IPS-20b (cell line): ENCODE measurements around the gene C3orf52.

Experiments
- H3K27ac ChIP-seq: one replicate; pipeline ENCODE4 v1.5.1; 2013; ENCODE audit warnings: low read length
- H3K27me3 ChIP-seq: 2 replicates; pipeline ENCODE4 v1.6.1; 2013; ENCODE audit warnings: mild to moderate bottlenecking, low read length, inconsistent platforms; ENCODE audit not compliant: insufficient read depth
- H3K36me3 ChIP-seq: 2 replicates; pipeline ENCODE4 v1.6.1; 2013; ENCODE audit warnings: low read depth, mild to moderate bottlenecking, inconsistent platforms, low read length, moderate library complexity; ENCODE audit not compliant: insufficient read depth
- H3K4me1 ChIP-seq: 2 replicates; pipeline ENCODE4 v1.6.1; 2013; ENCODE audit warnings: mild to moderate bottlenecking, control low read depth, inconsistent platforms, low read length, moderate library complexity; ENCODE audit not compliant: insufficient read depth
- H3K4me3 ChIP-seq: 2 replicates; pipeline ENCODE4 v1.5.1; 2013; ENCODE audit warnings: mild to moderate bottlenecking, low read length, inconsistent platforms
- H3K9ac ChIP-seq: 2 replicates; pipeline ENCODE4 v1.6.1; 2013; ENCODE audit warnings: low read depth, mild to moderate bottlenecking, inconsistent platforms, low read length, moderate library complexity
- H3K9me3 ChIP-seq: 2 replicates; pipeline ENCODE4 v1.6.1; 2013; ENCODE audit warnings: mild to moderate bottlenecking, low read depth, low read length, inconsistent platforms; ENCODE audit not compliant: insufficient read depth

The C3orf52 gene

GRCh38 chr3:112122870-112123269 is 36.7 kb downstream of the C3orf52 start:
- Histone ChIP-seq H3K27ac (no peak overlapping the region), H3K9ac (no peak overlapping the region), H3K36me3 (peaks cover 10% of the 10 kb centered on the region; the same call in 1 of the 2 replicates), H3K4me1 (peaks cover 25% of the 10 kb centered on the region), H3K4me3 (no peak overlapping the region), H3K27me3 (no peaks in the 10 kb centered on the region), H3K9me3 (no peaks in the 10 kb centered on the region)

GRCh38 chr3:112123548-112123947 is 37.4 kb downstream of the C3orf52 start:
- Histone ChIP-seq H3K4me3 (no peak overlapping the region), H3K4me1 (peaks cover 27% of the 10 kb centered on the region), H3K27ac (no peak overlapping the region), H3K36me3 (peaks cover 10% of the 10 kb centered on the region; the same call in 1 of the 2 replicates), H3K9me3 (no peaks in the 10 kb centered on the region), H3K27me3 (no peaks in the 10 kb centered on the region), H3K9ac (no peak overlapping the region)

GRCh38 chr3:112124907-112125607 is 38.9 kb downstream of the C3orf52 start:
- H3K4me1 ChIP-seq = peaks cover 35% of the 10 kb centered on the region
- H3K27me3 ChIP-seq = no peaks in the 10 kb centered on the region
- no peak overlapping the region for H3K4me3 ChIP-seq

GRCh38 chr3:112126511-112126911 is 40.3 kb downstream of the C3orf52 start:
- peaks cover under 1% of the 10 kb centered on the region; the same call in 1 of the 2 replicates for H3K36me3 ChIP-seq
- peak overlapping the region; percentile 43; the same call in 1 of the 2 replicates for H3K9ac ChIP-seq
- H3K9me3 ChIP-seq = no peaks in the 10 kb centered on the region
- no peaks in the 10 kb centered on the region for H3K27me3 ChIP-seq
- peak overlapping the region; percentile 33 for H3K27ac ChIP-seq
- no peak overlapping the region for H3K4me3 ChIP-seq
- H3K4me1 ChIP-seq = peaks cover 35% of the 10 kb centered on the region

More at GRCh38 chr3:112124907-112125607, 38.9 kb downstream of the C3orf52 start:
- no peak overlapping the region for H3K27ac ChIP-seq
- no peak overlapping the region; the same call in 1 of the 2 replicates for H3K9ac ChIP-seq
- no peaks in the 10 kb centered on the region for H3K9me3 ChIP-seq
- peaks cover 7% of the 10 kb centered on the region; the same call in 1 of the 2 replicates for H3K36me3 ChIP-seq

GRCh38 chr3:112127522-112128494 is 41.6 kb downstream of the C3orf52 start:
- H3K4me1 ChIP-seq = peaks cover 35% of the 10 kb centered on the region
- H3K4me3 ChIP-seq = no peak overlapping the region
- H3K27ac ChIP-seq = no peak overlapping the region
- H3K36me3 ChIP-seq = no peaks in the 10 kb centered on the region
- H3K9me3 ChIP-seq = no peaks in the 10 kb centered on the region
- no peak overlapping the region for H3K9ac ChIP-seq
- H3K27me3 ChIP-seq = no peaks in the 10 kb centered on the region

GRCh38 chr3:112128843-112129727 is 42.9 kb downstream of the C3orf52 start:
- Histone ChIP-seq H3K9ac (no peak overlapping the region), H3K9me3 (no peaks in the 10 kb centered on the region), H3K27me3 (no peaks in the 10 kb centered on the region), H3K4me1 (peaks cover 35% of the 10 kb centered on the region), H3K36me3 (no peaks in the 10 kb centered on the region), H3K27ac (no peak overlapping the region), H3K4me3 (no peak overlapping the region)

- no peak overlapping the region for H3K4me3 ChIP-seq
- H3K9me3 ChIP-seq = no peaks in the 10 kb centered on the region
- H3K27ac ChIP-seq = no peak overlapping the region
- no peaks in the 10 kb centered on the region for H3K27me3 ChIP-seq
- no peak overlapping the region for H3K9ac ChIP-seq
- H3K36me3 ChIP-seq = no peaks in the 10 kb centered on the region
- peaks cover 35% of the 10 kb centered on the region for H3K4me1 ChIP-seq
Observed at GRCh38 chr3:112129925-112130637, 43.9 kb downstream of the C3orf52 start.

GRCh38 chr3:112130638-112130993 is 44.4 kb downstream of the C3orf52 start:
- no peak overlapping the region for H3K27ac ChIP-seq
- H3K27me3 ChIP-seq = no peaks in the 10 kb centered on the region
- H3K36me3 ChIP-seq = no peaks in the 10 kb centered on the region
- no peaks in the 10 kb centered on the region for H3K9me3 ChIP-seq
- H3K9ac ChIP-seq = no peak overlapping the region
- no peak overlapping the region for H3K4me3 ChIP-seq
- H3K4me1 ChIP-seq = peaks cover 30% of the 10 kb centered on the region

- Histone ChIP-seq H3K4me3 (no peak overlapping the region), H3K4me1 (peaks cover 30% of the 10 kb centered on the region), H3K36me3 (no peaks in the 10 kb centered on the region), H3K9me3 (no peaks in the 10 kb centered on the region), H3K9ac (no peak overlapping the region), H3K27me3 (no peaks in the 10 kb centered on the region), H3K27ac (no peak overlapping the region)
Observed at GRCh38 chr3:112131111-112131510, 44.9 kb downstream of the C3orf52 start.

- H3K36me3 ChIP-seq = no peaks in the 10 kb centered on the region
- H3K4me1 ChIP-seq = peaks cover 30% of the 10 kb centered on the region
- no peak overlapping the region for H3K27ac ChIP-seq
- H3K27me3 ChIP-seq = no peaks in the 10 kb centered on the region
- no peak overlapping the region for H3K4me3 ChIP-seq
- no peaks in the 10 kb centered on the region for H3K9me3 ChIP-seq
- no peak overlapping the region for H3K9ac ChIP-seq
Observed at GRCh38 chr3:112132088-112132487, 45.9 kb downstream of the C3orf52 start.

- no peaks in the 10 kb centered on the region for H3K27me3 ChIP-seq
- no peak overlapping the region for H3K27ac ChIP-seq
- H3K4me1 ChIP-seq = peaks cover 29% of the 10 kb centered on the region
- H3K36me3 ChIP-seq = no peaks in the 10 kb centered on the region
- no peaks in the 10 kb centered on the region for H3K9me3 ChIP-seq
- no peak overlapping the region for H3K4me3 ChIP-seq
- H3K9ac ChIP-seq = no peak overlapping the region
Observed at GRCh38 chr3:112132554-112132953, 46.4 kb downstream of the C3orf52 start.
